ENCODE data around the gene ATP8B4. TPM values are rescaled to one million over a fixed set of nuclear protein-coding genes. Genes with fewer than 3 reads are reported as not detected.
A peak's percentile ranks its signal among the peaks of the same experiment; 100 is the strongest.

The ATP8B4 gene
- total RNA-seq, 6 donors from 2014 or later = 2.2 to 9.4 (median 5.4) TPM

GRCh38 chr15:50053055-50053856 is 65.8 kb downstream of the ATP8B4 start:
- TF ChIP-seq CTCF (IDR thresholded peaks at IDR 0.05) (no peak), POLR2AphosphoS5 (IDR thresholded peaks at IDR 0.05) (no peak)
- Histone ChIP-seq H3K36me3 (no peaks in the 10 kb centered on the region), H3K9me3 (no peaks in the 10 kb centered on the region), H3K4me1 (peaks cover 0 to 15% (median 3%) of the 10 kb centered on the region in 4 donors), H3K27ac (peak overlapping the region in 1 of 4 donors; percentile 13), H3K27me3 (no peaks in the 10 kb centered on the region), H3K4me3 (no peak overlapping the region)
- 30 to 35% methylated on average over 3 of the region's 3 CpGs for WGBS, 2 donors
- ATAC-seq (ENCODE audit: low FRiP score in 2 of 2) = no peak
- no peak for DNase-seq

DNA sequence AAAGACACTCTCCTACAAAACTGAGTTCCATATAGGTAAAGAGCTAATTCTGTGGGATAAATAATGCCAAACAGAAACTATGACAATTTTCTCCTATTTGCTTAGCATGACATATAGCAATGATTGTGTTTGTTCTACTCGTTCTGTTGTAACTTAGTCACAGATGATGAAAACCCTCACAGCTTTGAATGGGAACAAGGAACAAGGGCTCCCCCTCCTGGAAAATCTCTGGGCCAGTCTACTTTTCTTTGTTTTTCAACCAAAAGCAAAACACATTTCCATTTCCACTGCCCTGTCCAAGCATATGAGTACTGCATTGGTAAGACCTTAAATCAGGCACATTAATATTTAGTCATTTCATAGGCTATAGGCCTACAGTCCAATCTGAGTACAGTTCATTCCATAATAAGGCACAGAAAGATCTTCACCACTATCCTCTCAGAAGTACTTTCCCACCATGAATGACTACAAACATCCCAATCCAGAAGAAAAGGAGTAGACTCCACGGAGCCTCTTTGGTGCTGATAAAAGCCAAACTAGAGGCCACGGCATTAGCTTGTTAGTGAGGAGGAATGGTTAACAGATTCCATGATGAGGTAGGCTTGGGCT is 67.1 kb downstream of the ATP8B4 start:
- ATAC-seq (ENCODE audit: low FRiP score in 2 of 2) = peak; percentile 52 to 64
- Histone ChIP-seq H3K9me3 (no peaks in the 10 kb centered on the region), H3K27ac (peak overlapping the region in 1 of 4 donors; percentile 23), H3K4me3 (no peak overlapping the region), H3K4me1 (peaks cover 0 to 9% (median 3%) of the 10 kb centered on the region in 4 donors), H3K36me3 (no peaks in the 10 kb centered on the region), H3K27me3 (no peaks in the 10 kb centered on the region)
- peak in 1 of 2 donors; percentile 13 for TF ChIP-seq POLR2AphosphoS5 (IDR thresholded peaks at IDR 0.05)
- TF ChIP-seq CTCF (IDR thresholded peaks at IDR 0.05) = peak in 4 of 6 experiments; percentile 21 to 53 (median 43)
- no peak for TF ChIP-seq EP300 (IDR thresholded peaks at IDR 0.05)
- TF ChIP-seq POLR2A (IDR thresholded peaks at IDR 0.05) = no peak
- 38 to 55% methylated on average over 3 of the region's 3 CpGs for WGBS, 2 donors
- peak in 1 of 2 donors; percentile 40 for DNase-seq

- Histone ChIP-seq H3K9me3 (no peaks in the 10 kb centered on the region), H3K4me1 (peaks cover 0 to 9% (median 3%) of the 10 kb centered on the region in 4 donors), H3K4me3 (no peak overlapping the region), H3K36me3 (no peaks in the 10 kb centered on the region), H3K27ac (peak overlapping the region in 1 of 4 donors; percentile 23), H3K27me3 (no peaks in the 10 kb centered on the region)
- DNase-seq = no peak
- TF ChIP-seq POLR2A (IDR thresholded peaks at IDR 0.05) (no peak), EP300 (IDR thresholded peaks at IDR 0.05) (no peak), POLR2AphosphoS5 (IDR thresholded peaks at IDR 0.05) (no peak), CTCF (IDR thresholded peaks at IDR 0.05) (no peak)
- 73 to 76% methylated on average over 5 of the region's 5 CpGs for WGBS, 2 donors
- ATAC-seq (ENCODE audit: low FRiP score in 2 of 2) = no peak
Observed at GRCh38 chr15:50050986-50051743, 67.9 kb downstream of the ATP8B4 start.

GRCh38 chr15:50049871-50050270 is 69.2 kb downstream of the ATP8B4 start:
- Histone ChIP-seq H3K27me3 (no peaks in the 10 kb centered on the region), H3K27ac (no peak overlapping the region), H3K4me3 (no peak overlapping the region), H3K9me3 (no peaks in the 10 kb centered on the region), H3K36me3 (no peaks in the 10 kb centered on the region), H3K4me1 (peaks cover 0 to 7% (median 1%) of the 10 kb centered on the region in 4 donors)
- DNase-seq (no peak), ATAC-seq (ENCODE audit: low FRiP score in 2 of 2) (no peak)
- TF ChIP-seq CTCF (IDR thresholded peaks at IDR 0.05) (no peak), EP300 (IDR thresholded peaks at IDR 0.05) (no peak), POLR2A (IDR thresholded peaks at IDR 0.05) (no peak), POLR2AphosphoS5 (IDR thresholded peaks at IDR 0.05) (no peak)

Data from upper lobe of left lung (tissue), 6 donors.